Glutamatergic neuron (in vitro differentiated cells): ENCODE data around the gene VIPR1. TPM values are rescaled to one million over a fixed set of nuclear protein-coding genes. Genes with fewer than 3 reads are reported as not detected.

Experiments
- DNase-seq: peaks from one replicate; pipeline ENCODE4 v3.0.0; 2022
- H3K27ac Mint-ChIP-seq: one replicate; pipeline ENCODE4 v1.8.0; 2020; ENCODE audit warnings: mild to moderate bottlenecking, mixed read lengths, inconsistent platforms; ENCODE audit not compliant: unreplicated experiment
- H3K27me3 Mint-ChIP-seq: one replicate; pipeline ENCODE4 v1.8.0; 2020; ENCODE audit warnings: mild to moderate bottlenecking, moderate library complexity, mixed read lengths, inconsistent platforms; ENCODE audit not compliant: unreplicated experiment
- H3K36me3 Mint-ChIP-seq: one replicate; pipeline ENCODE4 v1.8.0; 2020; ENCODE audit warnings: mild to moderate bottlenecking, mixed read lengths, inconsistent platforms; ENCODE audit not compliant: unreplicated experiment
- H3K4me1 Mint-ChIP-seq: one replicate; pipeline ENCODE4 v1.8.0; 2020; ENCODE audit warnings: mild to moderate bottlenecking, low read depth, mixed read lengths, inconsistent platforms; ENCODE audit not compliant: unreplicated experiment
- H3K4me3 Mint-ChIP-seq: one replicate; pipeline ENCODE4 v1.8.0; 2020; ENCODE audit warnings: mild to moderate bottlenecking, mixed read lengths, inconsistent platforms; ENCODE audit not compliant: unreplicated experiment
- H3K9me3 Mint-ChIP-seq: one replicate; pipeline ENCODE4 v1.8.0; 2020; ENCODE audit warnings: mild to moderate bottlenecking, moderate library complexity, mixed read lengths, inconsistent platforms; ENCODE audit not compliant: unreplicated experiment
- total RNA-seq: library from RNA; stranded (reverse); fragmentation: NEBNext Ultra II Directional; extraction: Animal tissue kit (Norgen Biotek cat#: 25700); gene quantifications from one replicate; pipeline ENCODE4 v1.2.1, GENCODE V29; 2021; ENCODE audit not compliant: unreplicated experiment
- TF ChIP-seq, protein P1 (sequence below): fragments of 200-600 bp; sonication (generic); IDR thresholded peaks from one replicate; pipeline ENCODE4 v1.5.0; 2021; ENCODE audit not compliant: partially characterized antibody, unreplicated experiment

The VIPR1 gene
- total RNA-seq, 1 donor from 2014 or later = not detected

DNA sequence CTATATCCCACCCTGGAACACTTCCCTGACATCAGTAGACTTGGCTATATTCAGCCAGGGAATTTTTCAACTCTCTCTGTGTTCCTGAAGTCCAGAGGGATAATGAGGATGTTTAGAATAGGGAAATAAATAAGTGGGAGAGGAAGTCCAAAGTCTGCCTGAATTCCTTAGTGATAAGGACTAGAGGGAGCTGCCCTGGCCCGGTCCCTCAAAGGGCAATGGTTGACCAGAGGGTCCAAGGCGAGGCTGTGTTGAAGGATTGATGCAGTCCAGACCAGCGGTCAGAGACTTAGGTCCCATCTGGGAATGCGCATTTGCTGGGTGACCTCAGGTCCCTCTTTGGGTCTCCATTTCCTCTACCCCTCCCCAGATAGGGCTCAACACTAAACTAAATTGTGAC is 7.9 kb downstream of the VIPR1 start:
- Mint-ChIP-seq H3K27ac (no peak overlapping the region), H3K9me3 (peaks cover 3% of the 10 kb centered on the region), H3K27me3 (peaks cover 5% of the 10 kb centered on the region), H3K4me1 (no peaks in the 10 kb centered on the region), H3K4me3 (no peak overlapping the region), H3K36me3 (no peaks in the 10 kb centered on the region)
- DNase-seq = no peak
- TF ChIP-seq, protein P1, sequence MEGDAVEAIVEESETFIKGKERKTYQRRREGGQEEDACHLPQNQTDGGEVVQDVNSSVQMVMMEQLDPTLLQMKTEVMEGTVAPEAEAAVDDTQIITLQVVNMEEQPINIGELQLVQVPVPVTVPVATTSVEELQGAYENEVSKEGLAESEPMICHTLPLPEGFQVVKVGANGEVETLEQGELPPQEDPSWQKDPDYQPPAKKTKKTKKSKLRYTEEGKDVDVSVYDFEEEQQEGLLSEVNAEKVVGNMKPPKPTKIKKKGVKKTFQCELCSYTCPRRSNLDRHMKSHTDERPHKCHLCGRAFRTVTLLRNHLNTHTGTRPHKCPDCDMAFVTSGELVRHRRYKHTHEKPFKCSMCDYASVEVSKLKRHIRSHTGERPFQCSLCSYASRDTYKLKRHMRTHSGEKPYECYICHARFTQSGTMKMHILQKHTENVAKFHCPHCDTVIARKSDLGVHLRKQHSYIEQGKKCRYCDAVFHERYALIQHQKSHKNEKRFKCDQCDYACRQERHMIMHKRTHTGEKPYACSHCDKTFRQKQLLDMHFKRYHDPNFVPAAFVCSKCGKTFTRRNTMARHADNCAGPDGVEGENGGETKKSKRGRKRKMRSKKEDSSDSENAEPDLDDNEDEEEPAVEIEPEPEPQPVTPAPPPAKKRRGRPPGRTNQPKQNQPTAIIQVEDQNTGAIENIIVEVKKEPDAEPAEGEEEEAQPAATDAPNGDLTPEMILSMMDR = no peak

DNA sequence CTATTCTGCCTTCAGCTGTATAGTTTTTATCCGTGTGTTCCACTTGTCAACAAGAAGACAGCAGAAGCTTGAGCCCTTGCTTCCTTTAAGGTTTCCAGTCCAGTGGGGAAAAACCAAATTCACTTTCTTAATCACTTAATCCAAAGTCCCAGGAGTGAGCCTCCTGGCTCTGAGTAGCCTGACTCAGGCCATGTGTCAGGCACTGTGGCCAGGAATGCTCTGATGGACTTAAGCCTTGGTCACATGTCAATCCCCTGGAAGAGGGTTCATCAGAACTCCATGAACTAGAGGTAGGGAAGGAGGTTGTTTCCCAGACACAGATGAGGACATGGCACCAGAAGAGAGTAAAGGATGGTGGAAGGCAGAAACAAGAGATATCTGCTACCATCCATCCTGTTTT is 8.8 kb downstream of the VIPR1 start:
- Mint-ChIP-seq H3K4me3 (no peak overlapping the region), H3K27ac (no peak overlapping the region), H3K4me1 (no peaks in the 10 kb centered on the region), H3K36me3 (no peaks in the 10 kb centered on the region), H3K9me3 (peaks cover 3% of the 10 kb centered on the region), H3K27me3 (peaks cover 5% of the 10 kb centered on the region)
- DNase-seq = no peak
- TF ChIP-seq, protein P1 = no peak

DNA sequence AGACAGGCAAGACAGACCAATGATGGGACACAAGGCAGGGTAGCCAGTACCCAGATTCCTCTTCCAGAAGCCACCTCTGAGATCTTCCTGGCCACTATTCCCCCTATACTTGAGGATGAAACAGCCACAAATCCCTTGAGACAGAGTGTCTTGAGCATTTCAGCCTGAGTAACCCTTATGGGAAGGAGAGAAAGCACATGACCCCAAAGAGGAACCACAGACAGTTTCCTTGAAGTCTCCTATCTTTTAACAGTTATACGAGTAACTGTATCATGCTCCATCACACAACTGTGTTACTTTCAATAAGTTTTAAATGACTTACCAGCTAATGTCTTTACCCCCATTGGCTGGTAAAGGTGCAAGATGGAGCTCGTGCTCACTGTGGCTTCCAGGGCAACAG is 9.3 kb downstream of the VIPR1 start:
- Mint-ChIP-seq H3K27ac (no peak overlapping the region), H3K36me3 (no peaks in the 10 kb centered on the region), H3K4me1 (no peaks in the 10 kb centered on the region), H3K27me3 (peaks cover 5% of the 10 kb centered on the region), H3K9me3 (peaks cover 2% of the 10 kb centered on the region), H3K4me3 (no peak overlapping the region)
- TF ChIP-seq, protein P1 = no peak
- no peak for DNase-seq

DNA sequence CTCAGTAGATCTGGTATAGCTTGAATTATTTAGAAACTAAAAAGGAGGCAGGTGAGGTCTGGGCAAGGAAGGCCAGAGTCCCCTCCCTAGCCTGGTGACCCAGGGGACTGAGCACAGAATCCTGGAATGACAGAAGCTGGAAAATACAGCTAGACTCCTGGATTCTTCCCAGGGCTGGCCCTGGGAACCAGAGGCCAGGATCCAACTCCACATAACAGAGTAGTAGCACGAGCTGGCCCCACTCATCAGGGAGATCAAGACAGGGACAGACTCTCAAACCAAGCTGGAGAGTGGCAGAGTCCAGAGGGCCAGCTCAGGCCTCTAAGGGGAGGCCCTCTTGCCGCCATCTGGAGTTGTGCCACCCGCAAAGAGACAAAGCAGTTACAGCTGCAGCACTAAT is 10.7 kb downstream of the VIPR1 start:
- no peak overlapping the region for H3K27ac Mint-ChIP-seq
- DNase-seq = no peak
- H3K9me3 Mint-ChIP-seq = no peaks in the 10 kb centered on the region
- peaks cover 3% of the 10 kb centered on the region for H3K27me3 Mint-ChIP-seq
- no peak overlapping the region for H3K4me3 Mint-ChIP-seq
- H3K36me3 Mint-ChIP-seq = no peaks in the 10 kb centered on the region
- TF ChIP-seq, protein P1 = no peak
- H3K4me1 Mint-ChIP-seq = no peaks in the 10 kb centered on the region

DNA sequence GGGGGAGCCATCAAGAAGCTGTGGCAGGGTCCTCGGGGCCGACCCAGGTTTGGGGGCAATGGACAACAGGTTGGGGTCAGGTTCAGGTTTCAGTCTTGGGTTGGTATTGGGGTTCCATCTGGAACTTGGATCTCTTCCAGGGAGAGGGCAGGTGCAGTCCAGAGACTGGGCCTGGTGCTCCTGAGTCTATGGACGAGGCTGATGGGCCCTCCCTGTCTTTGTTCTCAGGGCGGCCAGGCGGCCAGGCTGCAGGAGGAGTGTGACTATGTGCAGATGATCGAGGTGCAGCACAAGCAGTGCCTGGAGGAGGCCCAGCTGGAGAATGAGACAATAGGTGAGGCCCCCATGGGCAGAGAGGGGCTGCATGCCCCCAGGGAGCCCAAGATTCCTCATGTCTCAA is 11.1 kb downstream of the VIPR1 start:
- no peaks in the 10 kb centered on the region for H3K36me3 Mint-ChIP-seq
- H3K4me3 Mint-ChIP-seq = no peak overlapping the region
- TF ChIP-seq, protein P1 = no peak
- H3K27me3 Mint-ChIP-seq = peaks cover 3% of the 10 kb centered on the region
- DNase-seq = no peak
- H3K4me1 Mint-ChIP-seq = no peaks in the 10 kb centered on the region
- H3K27ac Mint-ChIP-seq = peak overlapping the region; percentile 24
- no peaks in the 10 kb centered on the region for H3K9me3 Mint-ChIP-seq
